Right lobe of liver (tissue), 4 donors: ENCODE results near the gene CD19.

ENCODE experiments used
- POLR2A ChIP-seq: fragments of 450-650 bp; IDR thresholded peaks from one replicate; pipeline ENCODE4 v1.6.1; 2017; ENCODE audit warnings: antibody characterized with exemption, mild to moderate bottlenecking
- TF ChIP-seq, protein P1 (sequence below), 4 donors: fragments of 200-600 bp in 3 of 4; fragments of 450-650 bp in 1 of 4; IDR thresholded peaks; one replicate each; pipeline versions ENCODE4 v1.5.1 to v1.8.0; 2016 to 2022; ENCODE audit warnings: antibody characterized with exemption in 4 of 4, mild to moderate bottlenecking in 2 of 4
- donor health status: DM: no; HTN: no; CAD: no.
- donor health status: DM: no; HTN: no; CAD: no.
- donor health status: DM: no; HTN: yes; CAD: no.

DNA sequence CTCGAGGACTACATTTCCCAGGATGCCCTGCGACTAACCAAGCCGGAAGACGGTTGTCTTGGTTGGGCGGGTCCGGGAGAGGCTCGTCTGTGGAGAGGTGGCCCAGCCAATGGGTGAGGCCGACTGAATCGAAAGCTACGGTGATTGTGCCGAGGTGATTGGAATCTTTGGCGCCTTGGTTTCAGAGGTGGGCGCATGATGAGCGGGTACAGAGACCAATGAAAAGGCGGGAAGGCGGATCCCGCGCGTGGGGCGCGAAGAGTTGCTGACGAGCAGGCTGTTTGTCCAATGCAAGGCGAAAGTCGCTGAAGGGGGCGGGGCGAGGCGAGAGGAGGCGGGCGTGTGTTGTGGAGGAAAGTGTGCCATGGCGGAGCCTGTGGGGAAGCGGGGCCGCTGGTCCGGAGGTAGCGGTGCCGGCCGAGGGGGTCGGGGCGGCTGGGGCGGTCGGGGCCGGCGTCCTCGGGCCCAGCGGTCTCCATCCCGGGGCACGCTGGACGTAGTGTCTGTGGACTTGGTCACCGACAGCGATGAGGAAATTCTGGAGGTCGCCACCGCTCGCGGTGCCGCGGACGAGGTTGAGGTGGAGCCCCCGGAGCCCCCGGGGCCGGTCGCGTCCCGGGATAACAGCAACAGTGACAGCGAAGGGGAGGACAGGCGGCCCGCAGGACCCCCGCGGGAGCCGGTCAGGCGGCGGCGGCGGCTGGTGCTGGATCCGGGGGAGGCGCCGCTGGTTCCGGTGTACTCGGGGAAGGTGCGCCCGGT, 19.1 kb downstream of the CD19 start, which contains the start of gene NFATC2IP:
- TF ChIP-seq, protein P1, sequence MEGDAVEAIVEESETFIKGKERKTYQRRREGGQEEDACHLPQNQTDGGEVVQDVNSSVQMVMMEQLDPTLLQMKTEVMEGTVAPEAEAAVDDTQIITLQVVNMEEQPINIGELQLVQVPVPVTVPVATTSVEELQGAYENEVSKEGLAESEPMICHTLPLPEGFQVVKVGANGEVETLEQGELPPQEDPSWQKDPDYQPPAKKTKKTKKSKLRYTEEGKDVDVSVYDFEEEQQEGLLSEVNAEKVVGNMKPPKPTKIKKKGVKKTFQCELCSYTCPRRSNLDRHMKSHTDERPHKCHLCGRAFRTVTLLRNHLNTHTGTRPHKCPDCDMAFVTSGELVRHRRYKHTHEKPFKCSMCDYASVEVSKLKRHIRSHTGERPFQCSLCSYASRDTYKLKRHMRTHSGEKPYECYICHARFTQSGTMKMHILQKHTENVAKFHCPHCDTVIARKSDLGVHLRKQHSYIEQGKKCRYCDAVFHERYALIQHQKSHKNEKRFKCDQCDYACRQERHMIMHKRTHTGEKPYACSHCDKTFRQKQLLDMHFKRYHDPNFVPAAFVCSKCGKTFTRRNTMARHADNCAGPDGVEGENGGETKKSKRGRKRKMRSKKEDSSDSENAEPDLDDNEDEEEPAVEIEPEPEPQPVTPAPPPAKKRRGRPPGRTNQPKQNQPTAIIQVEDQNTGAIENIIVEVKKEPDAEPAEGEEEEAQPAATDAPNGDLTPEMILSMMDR (IDR thresholded peaks at IDR 0.05), result no peak
- TF ChIP-seq POLR2A, result peak; percentile 38
